ENCODE measurements around the gene TTLL4.

Gene TTLL4

DNA sequence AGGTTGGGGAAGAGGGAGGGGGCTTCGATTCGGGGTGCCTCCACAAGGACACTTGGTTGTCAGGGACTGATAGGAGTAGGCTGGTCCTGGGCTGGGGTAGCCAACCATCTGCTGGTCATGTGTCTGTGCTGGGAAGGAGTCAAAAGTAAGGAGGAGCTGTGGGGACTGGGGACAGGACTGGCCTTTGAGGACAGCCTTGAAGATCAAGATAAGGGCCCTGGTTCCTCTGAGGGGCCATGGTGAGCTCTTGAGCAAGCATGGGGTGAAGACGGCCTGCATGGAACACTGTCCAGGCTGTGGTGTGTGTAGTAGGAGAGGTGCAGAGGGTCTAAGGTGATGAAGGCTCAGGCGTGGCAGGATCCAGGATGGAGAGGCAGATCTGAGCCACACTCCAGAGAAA lies 73.1 kb downstream of the TTLL4 start:
- DNase-seq (ENCODE audit: low read depth), result no peak

DNA sequence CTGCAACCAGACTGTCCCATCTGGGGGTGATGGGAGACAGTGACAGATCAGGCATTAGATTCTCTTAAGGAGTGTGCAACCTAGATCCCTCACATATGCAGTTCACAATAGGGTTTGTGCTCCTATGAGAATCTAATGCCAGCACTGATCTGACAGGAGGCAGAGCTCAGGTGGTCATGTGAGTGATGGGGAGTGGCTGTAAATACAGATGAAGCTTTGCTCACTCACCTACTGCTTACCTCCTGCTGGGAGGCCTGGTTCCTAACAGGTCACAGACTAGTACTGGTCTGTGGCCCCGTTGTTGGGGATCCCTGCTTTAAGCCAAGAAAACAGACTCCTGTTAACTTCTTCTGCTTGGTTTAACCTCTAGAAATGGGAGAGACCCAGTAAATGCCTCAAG lies 74.5 kb downstream of the TTLL4 start:
- no peak for DNase-seq (ENCODE audit: low read depth)

GRCh38 chr2:218786133-218786532 lies 75.5 kb downstream of the TTLL4 start:
- no peak for DNase-seq (ENCODE audit: low read depth)

GRCh38 chr2:218788529-218789255 lies 78.1 kb downstream of the TTLL4 start:
- DNase-seq (ENCODE audit: low read depth), result no peak

- DNase-seq (ENCODE audit: low read depth), result no peak
These were observed 81.8 kb downstream of the TTLL4 start for GRCh38 chr2:218792433-218792832.

GRCh38 chr2:218796691-218797090 lies 86.1 kb downstream of the TTLL4 start:
- no peak for DNase-seq (ENCODE audit: low read depth)

- peak; percentile 14 for DNase-seq (ENCODE audit: low read depth)
These were observed 88.3 kb downstream of the TTLL4 start for GRCh38 chr2:218798767-218799504.

DNA sequence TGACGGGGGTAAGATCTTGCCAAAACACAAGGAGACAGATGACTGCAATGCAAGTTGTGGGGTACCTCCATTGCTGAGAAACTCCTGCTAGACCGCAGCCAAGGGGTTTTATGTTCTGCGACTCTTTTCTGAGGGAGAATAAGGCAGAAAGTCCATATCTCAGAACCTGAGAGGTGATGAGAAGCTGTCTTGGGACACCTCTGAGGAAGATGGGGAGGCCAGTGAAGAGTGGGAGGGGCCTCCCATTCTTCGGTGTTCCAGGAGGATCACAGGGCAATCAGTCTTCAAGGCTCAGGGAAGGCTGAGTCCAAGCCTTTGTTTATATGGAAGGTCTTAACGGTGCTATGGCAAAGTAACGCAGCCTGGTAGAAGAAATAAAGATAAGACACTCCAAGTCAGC lies 89.4 kb downstream of the TTLL4 start:
- DNase-seq (ENCODE audit: low read depth), result no peak

- no peak for DNase-seq (ENCODE audit: low read depth)
These were observed 91.9 kb downstream of the TTLL4 start for GRCh38 chr2:218802386-218802994.

GRCh38 chr2:218804817-218805216 lies 94.2 kb downstream of the TTLL4 start:
- DNase-seq (ENCODE audit: low read depth), result no peak

All from CMK (cell line).